GM21515 (cell line): ENCODE measurements around the gene SYTL4.

Source experiments
- ATAC-seq: cut with Tn5 transposase; IDR thresholded peaks from one replicate; pipeline ENCODE4 v1.9.1; 2021; ENCODE audit not compliant: unreplicated experiment

SYTL4 gene

DNA sequence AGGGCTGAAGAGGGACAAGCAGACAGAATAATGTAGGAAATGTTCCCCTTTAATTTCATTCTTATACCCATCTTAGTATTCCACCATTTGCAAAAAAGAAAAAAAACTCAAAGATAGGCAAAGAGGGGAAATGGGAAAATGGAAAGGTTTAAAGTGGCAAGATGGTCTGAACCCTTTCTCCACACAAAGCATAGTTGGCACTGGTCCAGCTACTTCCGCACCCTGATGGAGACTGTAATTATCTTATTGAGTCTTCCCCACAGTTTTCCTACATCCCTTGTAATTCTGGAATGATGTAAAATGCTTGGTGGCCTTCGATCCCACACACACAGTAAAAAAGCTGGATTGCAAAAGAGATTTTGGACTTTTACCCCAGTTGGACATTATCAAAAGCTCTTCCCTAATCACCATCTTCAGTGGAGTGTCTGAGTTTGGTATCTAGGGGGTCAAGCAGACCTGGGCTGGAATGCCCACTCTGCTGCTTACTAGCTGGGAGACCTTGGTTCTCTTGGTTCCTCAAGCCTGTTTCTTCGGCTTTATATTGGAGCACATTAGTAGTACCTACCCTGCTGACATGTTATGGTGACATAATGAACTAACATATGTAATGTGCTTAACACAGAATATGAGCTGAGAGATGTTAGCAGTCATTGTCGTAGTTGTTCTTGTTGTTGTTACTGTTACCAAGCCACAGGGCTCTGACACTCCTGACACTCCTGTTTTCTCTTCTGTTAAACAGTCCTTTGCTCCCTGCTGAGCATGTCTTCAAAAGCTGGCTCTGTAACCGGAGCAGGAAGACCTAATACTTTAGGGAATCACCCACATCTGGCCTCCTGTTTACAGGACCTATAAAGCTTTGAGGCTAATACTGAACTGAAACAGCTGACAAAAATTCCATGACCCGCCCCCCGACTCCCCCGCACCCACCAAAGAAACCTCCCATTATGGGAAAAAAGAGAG is 83.2 kb downstream of the SYTL4 start:
- ATAC-seq: no peak

GRCh38 chrX:100647739-100648138 is 84.2 kb downstream of the SYTL4 start:
- ATAC-seq: no peak

- ATAC-seq: no peak
Observed at GRCh38 chrX:100647095-100647494, 84.8 kb downstream of the SYTL4 start.

- no peak for ATAC-seq
Observed at GRCh38 chrX:100645106-100645505, 86.8 kb downstream of the SYTL4 start.

- ATAC-seq: no peak
Observed at GRCh38 chrX:100643956-100644860, 87.7 kb downstream of the SYTL4 start, which contains the start of gene SRPX2. Gene SRPX2 (plus strand): TSS chrX:100644199. CDS start chrX:100646323, 2,124 bp downstream.

- no peak for ATAC-seq
Observed at GRCh38 chrX:100643212-100643611, 88.7 kb downstream of the SYTL4 start.

DNA sequence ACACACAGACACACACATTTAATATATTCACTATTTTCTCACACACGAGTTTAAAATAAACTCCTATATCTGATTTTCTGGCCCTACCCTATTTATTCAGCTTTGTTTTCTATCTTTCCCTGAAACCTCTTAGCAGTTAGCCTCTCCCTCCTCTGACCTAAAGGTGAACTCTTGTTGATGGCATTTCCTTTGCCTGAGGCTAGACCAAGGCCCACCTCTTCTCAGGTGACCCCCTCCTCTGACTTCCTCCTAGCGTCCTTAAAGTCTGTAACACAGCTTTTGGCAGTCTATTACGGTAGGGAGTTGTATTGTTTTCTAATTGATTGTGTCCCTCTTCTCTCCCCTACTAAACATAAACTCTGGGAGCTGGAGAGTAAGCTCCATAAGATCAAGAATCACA is 89.6 kb downstream of the SYTL4 start:
- ATAC-seq: no peak

DNA sequence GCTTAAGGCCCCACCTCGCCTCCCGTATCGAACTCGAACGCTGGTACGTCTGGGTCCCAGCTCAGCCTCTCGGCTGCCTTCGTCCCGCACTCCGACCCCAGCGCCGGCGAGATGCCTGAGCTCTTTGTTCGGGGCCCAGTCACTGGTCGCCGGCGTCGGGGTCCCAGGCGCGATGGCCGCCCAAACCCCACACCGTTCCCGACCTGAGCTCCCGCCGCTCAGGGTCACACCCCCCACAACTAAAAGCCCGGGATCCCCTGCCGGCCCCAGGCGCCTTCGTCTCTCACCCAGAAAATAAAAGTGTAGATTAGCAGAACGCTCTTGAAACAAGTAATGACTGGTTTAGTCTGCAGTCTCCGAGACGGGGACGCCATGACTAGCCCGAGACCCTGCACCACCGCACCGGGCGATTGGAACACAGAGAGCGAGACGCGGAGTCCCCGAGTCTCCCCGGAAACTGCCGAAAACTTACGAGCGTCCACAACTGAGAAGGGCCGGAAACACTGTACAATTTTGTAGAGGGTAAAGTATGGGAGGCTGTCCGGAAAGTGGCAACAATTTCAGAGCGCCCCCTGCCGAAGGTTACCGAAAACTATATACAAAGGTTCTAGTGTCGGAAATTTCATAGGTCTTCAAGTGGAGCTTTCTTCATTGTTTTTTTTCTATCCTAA is 95.5 kb downstream of the SYTL4 start, which contains the start of gene TSPAN6:
TSPAN6 (minus strand) TSS at position 486 of the 671 bp plus-strand sequence; CDS start at position 374, 112 bp downstream.
- ATAC-seq: peak; percentile 85

DNA sequence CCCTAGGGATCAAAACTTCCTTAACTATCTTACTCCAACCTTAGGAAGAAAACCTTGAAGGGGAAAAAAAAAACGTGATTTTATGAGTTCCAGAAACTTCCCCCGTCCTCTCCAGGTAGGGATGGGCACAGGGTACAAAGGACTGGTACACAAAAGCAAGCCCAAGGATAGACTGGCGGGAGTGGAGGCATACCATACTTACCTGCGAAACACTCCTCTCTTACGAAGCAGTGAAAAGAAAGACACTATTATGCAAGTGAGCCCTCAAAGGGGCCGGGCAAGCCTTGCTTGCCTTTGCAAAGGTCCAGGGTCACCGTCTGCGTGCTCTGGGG is 96.0 kb downstream of the SYTL4 start:
- no peak for ATAC-seq

GRCh38 chrX:100635040-100635439 is 96.9 kb downstream of the SYTL4 start:
- ATAC-seq: no peak

DNA sequence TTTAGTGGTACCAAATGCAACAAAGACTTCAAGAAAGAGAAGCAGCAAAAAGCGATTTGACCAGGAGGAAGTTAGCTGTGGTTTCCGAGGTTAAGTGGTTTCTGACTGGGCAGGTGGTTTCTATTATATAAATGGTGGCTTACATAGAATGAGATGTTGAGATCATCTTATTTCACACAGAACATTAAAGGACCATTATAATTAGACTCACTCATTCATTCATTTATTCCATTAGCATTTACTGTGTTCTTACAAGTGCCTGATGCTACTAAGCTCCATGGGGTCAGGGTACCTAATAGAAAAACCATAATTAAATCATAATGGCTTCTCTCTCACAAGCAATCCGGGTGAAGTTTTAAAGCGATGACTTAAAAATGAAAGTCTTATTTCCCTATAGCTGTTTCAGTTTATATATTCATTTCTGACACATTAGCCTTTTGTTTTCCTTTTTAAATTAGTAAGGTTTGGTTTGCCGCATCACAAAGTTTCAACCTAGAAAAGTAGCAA is 105.9 kb downstream of the SYTL4 start:
- ATAC-seq: peak; percentile 94
